DMS79 (cell line): ENCODE results near the gene EEFSEC.

Experiments
- DNase-seq: peaks from one replicate; lab custom pipeline; 2025; lab: John Stamatoyannopoulos, UW

EEFSEC gene

DNA sequence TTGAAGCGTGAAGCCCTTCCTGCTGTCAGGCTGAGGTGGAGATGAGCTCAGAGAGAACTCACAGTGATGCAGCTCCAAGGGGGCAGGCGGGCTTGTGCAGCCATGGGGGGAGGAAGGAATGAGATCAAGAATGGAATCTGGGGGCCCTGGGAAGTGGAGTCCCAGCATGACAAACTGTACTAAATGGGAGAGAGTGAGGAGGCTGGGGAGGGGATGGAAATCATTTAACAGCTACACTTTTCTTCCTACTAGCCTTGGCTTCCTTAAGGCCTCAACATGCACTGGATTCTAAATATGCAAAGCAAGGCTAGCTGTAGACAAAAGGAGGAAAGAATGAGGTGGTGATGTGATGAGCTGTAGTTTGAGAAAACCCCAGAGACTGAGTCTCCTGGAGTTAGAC is 133.9 kb downstream of the EEFSEC start:
- no peak for DNase-seq

DNA sequence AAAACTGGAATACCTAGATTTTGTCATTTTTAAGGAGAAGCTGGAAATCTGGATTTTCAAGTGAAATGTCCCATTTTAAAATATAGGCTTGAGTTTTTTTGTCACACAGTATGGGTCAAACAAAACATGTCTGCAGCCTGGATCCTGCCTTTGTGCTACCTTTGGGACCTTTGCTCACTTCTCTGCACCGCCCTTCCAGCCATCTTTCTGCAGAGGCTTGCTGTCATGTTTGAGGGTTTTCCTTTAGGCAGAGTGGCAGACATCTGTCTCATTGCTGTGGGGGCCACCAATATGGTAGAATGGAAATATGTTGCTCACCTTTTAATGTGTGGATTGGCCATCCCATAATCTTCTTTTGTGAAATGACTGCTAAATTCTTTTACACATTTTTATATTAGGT is 136.3 kb downstream of the EEFSEC start:
- no peak for DNase-seq

DNA sequence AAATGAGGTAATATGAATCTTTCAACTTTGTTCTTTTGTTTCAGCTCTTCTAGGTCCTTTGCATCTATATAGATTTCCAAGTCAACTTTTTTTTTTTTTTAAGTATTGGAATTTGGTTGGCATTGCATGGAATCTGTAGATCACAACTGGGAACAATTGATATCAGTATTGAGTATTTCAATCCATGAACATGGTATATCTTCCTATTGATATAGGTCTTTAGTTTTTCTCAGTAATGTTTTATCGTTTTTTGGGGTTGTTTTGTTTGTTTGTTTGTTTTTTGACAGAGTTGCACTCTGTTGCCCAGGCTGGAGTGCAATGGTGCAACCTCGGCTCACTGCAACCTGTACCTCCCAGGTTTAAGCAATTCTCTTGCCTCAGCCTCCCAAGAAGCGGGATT is 137.2 kb downstream of the EEFSEC start:
- DNase-seq, result no peak

DNA sequence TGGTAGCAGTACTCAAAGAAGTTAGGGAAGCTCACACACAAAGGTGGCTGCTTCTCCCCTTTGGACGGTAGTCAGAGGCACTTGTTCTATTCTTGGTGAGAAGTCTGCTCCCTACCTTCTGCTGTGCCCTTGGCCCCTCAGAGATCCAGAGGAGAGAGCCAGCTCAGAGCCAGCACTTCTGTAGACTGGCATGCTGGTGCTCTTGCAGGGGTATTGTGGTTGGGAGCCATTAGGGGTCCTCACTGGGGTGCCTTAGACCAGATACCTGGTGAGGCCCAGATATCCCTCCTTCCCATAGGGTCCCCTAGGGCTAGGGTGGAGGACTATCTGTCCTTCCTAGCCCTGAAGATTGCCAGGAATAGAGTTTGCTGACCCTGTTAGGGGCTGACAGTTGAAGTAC is 140.6 kb downstream of the EEFSEC start:
- DNase-seq, result no peak

DNA sequence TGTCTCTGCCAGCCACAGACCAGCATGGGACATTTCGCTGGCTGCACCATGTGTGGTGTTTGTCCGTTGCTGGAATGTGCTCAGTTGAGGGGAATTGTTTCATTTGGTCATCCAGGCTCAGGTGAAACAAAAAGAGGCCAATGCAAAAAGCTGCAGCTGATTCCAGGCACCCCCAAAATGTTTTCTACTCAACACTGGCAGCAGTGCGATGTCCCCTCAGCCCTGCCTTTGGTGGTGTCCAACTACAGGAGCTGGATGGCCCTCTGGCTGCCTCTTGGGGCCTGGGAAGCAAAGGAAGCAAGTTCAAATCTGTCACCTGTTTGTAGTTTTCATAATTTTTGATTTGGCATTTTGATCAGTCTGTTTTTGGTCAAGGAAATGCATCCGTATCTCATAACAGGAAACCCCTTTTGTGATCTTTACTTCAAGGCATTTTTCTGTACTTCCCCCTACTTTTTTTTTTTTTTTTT is 141.8 kb downstream of the EEFSEC start:
- DNase-seq, result no peak

DNA sequence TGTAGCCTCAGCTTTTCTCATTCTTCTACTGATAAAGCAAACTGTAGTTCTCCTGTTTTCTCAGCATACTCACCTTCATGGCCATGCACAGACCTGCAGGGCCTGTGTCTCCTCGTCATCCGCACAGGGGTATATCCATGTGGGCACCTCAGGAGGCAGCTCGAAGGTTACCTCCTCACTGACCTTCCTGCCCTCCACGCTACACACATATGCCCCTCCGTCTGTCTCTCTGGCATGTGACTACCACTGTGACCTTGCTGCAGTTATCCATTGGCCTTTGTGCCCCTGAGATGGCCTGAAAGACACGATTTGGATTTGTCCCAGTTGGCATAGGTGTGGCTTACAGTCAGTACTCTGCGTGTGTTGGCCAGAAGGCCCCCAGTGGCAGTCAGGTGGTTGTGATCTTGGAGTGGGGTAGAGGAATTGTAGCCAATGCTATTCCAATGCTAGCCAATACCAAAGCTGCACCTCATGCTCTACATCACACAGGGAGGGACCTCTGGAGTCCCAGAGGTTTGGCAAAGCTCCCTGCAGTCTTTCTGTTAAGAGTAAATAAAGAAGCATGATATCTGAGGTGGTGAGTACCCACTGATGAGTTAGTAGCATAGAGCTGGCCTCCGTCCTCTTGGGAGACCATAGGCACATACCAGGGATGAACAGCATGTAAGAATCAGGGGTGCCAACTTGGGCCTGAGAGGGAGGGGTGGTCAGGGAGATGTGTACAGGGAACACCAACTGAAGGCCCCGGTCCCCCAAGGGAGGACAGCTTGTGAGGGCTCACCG is 143.4 kb downstream of the EEFSEC start:
- no peak for DNase-seq

DNA sequence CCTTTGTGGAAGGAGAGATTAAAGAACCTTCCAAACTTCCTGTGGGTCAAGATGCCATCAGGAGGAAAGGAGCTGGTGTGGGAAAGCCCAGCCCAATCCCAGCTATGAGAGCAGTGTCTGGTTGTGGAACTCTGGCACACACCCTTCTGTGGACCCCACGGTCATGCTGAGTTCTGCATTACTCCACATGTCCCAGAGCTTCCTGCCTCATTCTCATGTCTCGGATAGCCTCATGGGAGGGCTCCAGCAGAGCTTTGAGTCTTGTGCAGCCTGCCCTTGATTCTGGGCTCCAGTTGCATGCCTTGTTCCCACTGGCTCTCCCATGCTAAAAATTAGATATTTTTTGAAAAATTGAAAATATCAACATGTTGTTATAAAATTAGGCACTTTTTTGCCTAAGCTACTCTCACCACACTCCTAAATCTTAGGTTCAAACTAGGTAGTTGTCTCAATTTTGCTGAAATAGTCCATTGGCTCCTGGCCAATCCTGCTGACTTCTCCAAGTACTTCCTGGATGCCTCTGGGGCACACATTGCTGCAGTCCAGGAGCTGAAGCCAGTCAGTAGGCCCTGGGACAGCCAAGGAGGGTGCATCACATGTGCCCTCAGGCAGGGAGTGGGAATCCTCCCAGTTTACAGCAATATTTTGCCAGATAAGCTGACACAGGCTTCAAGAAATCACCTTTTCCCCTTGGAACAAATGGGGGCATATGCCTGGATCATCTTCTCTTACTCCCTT is 144.3 kb downstream of the EEFSEC start:
- DNase-seq, result no peak

DNA sequence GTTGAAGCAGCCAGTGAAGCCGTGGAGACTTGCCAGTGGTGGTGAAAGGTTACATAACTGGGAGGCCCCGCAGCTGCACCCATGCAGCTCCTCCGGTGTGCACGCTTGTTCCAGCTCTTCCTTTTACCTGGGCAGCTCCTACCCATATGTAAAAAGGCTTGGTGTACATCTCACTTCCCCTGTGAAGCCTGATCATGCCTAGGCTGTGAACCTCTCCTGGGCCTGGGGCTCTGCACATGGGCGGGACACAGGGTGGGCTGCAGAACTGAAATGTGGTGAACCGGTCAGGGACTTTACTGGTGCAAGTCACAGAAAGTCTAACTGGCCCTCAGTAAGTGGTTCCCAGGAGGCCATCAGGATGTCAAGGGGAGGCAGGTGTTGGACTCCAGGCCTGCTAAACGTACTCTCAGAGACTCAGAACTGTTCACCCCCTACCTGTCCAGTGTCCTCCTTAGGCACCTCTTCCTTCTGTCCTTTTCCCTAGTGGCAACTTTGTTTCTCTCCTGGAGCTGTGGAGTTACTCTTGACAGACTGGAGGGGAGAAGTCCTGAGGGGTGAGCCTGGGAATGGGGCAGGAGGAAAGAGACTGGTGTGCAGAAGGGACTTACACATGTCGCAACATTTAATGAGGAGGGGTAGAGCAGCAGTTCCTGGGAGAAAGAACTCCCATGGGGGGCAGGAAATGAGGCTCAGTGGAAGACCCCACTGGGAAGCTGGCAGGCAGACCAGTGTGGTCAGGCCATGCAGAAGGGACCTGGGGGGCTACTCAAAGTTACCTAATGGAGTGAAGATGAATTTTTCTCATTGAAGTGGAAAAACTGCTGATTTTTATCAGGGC is 148.1 kb downstream of the EEFSEC start:
- no peak for DNase-seq

DNA sequence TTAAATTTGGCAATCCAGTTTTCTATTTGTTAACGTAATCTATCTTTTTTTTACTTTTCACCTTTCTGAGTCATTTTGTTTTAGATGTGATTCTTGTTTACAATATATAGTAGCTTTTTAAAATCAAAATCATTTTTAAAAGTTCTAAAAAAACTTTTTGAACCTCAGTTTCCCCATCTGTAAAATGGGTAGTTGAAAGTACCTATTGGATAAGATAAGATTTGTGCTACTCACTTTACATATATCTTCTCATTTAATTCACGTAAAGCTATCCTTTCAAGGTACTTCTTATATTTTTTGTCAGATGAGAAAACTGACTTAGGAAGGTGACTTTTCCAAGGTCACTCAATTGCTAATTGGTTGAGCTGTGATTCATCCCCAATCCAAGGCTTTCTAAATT is 153.2 kb downstream of the EEFSEC start:
- no peak for DNase-seq

DNA sequence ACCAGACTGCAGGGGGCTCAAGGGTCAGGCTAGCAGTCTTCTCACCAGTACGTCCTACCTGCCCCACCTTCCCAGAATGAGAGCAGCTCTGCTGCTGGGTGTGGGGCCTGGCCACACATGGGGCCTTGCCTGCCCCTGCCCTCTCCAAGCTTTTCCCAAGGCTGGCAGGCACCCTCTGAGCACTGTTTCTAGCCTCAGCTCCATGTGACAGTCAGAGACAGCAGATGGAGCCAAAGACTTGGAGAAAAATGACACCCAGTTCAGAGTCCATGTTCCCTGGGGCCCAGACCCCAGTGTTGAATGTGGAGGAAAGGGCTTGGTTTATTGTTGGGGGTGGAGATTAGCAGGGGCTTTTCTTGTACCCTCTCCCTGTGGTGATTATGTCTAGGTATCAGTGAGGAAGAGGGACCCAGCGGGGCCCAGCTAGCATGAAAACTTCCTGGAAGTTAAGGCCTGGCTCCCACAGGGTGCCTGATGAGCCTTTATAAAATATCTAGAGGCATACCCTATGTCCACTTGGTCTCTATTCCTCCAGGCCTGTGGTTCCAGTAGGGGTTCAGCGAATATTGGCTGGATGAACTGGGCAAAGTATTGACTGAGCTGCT is 153.8 kb downstream of the EEFSEC start:
- no peak for DNase-seq

DNA sequence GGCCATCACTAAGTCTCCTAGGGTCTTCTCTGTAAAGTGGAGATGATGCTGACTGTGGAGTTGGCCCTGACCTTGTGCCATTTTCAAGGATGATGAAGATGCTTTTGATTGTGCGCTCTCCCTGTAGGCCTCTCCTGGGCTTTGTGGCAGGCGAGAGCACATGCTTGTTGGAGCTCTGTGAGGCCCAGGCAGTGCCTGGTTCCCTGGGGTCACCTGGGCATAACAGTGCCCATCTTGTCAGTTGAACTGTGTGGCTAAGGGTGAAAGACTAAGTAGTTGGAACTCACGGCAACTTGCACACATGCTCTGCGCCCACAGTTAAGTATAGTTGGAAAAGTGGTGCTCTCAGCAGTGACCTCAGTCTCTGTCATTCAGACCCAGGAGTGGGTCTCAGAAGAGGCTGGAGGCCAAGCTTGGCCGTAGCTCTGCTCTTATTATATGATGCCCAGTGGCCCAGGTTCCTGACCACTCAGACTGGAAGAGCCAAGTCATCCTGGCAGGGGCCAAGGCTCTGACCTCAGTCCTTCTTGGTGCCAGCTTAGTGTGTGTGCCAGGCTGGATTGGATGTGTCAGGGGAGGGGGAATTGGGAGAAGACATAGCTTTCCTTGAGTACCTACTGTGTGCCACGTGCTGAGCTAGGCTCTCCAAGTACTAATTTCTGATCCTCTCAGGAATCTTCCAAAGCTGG is 154.6 kb downstream of the EEFSEC start:
- DNase-seq, result no peak

DNA sequence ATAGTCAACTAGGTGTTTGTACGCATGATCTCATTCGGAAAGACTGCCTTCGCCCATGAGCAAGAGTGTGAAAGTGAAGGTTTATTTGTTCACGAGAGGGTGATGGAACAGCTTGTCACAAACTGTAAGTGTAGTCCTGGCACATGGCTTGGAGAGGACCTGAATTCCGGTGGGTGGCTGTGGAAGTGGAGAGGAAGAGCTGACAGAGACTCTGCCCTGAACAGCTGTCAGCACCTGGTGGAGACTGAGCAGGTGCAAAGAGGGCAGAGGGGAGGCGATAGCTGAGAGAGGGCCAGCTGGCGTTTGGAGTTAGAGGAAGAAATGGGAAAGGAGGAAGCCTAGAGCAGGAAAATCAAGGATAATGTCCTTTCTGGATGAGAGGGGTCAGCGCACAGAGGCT is 155.7 kb downstream of the EEFSEC start:
- no peak for DNase-seq

DNA sequence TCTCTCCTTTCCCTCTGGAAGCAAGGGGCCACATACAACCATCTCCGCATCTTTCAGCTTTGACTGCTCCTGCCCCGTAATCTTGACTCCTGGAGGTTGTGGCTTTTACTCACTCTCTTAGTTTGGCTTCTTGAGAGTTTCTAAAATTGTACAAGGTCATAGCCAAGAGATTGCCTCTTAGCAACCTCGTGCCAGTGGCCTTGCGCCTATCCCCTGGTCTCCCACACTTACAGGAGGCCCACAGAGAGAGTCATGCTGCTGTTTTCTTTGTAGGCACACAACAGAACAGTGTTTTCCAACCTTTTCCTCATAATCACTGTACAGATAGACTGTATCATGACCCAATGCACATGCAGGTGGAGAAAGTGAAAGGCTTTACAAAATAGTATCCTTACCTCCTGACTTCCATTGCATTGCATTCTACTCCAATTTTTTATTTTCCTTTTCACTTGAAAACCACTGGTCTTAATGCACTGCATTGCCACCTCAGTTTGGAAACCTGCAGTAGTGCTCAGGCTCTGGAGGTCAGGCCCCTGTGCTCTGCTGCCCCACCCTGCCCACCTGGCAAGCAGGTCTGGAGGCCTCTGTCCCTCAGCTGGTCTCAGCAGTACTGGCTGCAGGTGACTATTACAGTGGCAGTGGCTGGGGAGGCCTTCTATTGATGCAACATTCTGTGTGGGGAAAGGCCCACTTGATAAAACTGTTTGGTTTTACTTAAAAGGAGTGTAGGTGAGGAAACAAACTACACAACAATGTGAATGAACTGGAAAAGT is 157.2 kb downstream of the EEFSEC start:
- DNase-seq, result no peak

DNA sequence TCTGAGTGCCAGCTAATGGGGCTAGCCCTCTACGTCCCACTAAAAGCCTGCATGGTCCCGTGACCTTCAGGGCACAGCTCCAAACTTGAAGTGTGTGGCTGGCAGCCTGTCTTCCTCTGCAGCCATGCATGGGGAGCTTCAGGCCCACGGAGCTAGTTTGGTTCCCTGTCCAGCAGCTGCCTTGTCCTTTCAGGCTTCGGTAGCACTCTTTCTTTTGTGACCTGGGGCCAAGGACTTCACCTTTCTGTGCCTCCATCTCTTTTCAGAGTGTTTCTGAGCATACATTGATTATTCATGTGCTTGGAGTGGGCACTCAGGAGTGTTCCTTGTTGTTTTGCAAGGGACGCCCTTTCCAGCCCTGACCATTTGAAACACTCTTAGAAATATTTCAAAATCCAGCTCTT is 158.2 kb downstream of the EEFSEC start:
- peak; percentile 78 for DNase-seq

DNA sequence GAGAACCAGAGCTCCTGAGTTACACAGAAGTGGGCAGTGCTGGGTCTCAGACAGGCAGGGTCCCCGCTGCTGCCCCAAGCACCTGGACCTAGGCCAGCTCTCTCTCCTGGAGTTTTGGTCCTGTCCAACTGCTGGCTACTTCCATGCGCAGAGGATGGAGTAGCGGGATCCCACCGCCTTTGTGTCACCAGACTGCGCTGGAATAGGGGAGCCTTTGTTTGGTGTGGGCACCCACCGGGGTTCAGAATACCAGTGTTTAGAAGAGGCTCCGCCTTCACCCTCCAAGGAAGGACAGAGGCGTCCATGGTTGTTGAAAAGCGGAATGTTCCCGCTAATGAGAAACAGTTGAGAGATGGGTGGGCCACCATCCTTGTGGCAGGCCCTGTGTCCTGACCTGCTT is 159.0 kb downstream of the EEFSEC start:
- DNase-seq, result no peak

DNA sequence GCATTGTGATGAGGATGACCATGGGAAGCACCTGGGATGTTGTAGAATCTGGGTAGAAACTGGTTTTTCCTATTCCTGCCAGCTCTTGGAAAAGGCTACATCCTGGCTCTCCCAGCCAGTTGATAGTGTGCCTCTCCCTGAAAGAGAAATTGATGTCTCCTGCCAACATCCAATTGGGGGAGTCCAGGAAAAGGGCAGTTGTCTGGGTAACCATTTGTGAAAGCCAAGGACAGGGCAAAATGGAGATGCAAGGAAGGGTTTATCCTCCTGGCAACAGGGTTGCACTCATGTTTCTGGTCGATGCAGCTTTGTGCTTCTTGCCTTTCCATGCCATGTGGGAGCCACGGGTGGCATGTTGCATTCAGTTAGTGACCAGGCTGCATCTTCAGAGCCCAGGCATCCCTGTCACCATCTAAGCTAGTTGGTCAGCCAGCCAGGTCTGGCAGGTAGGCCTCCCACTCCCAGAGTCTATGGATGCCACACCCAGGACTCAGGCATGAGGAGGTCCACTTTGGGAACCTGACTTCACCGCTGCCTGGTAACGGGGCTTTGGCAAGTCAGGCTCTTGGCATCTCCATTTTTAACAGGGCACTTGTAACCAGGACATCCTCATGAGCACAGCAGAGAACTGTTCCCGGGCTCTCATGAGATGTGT is 159.9 kb downstream of the EEFSEC start:
- no peak for DNase-seq

DNA sequence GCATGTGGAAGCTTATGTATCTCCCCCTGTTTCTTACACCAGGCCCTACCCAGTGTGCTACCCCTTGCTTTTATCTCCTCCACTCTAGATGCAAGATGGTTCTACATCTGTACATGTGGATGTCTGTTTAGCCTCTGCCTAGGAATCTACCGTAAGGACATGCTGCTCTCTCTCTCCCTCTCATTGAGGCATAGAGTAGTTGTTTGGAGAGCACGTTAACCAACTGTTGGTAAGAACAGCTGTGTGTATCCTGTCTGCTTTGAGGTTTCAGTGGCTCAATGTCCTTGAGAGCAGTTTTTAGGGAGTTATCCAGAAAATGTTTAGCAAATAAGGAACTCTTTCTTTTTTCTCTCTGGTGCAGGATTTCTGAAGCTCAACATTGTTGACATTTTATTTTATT is 160.7 kb downstream of the EEFSEC start:
- DNase-seq, result no peak

DNA sequence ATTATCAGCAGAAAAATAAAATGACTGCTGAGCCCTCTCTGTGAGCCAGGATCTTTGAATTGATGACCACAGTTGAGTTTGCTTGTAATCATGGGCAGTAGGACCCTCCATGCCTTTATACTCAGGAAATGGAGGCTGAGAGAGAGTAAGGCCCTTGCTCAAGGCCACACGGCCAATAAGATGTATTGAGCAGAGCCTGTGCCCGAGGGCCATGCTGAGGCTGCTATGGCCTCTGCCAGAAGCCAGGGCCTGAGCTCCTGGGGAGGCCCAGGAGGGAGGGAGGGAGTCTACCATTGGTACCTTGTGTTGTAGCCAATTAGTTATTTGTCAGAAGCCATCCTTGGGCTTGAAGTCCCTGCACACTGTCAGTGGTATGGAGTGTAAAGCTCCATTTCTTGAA is 162.0 kb downstream of the EEFSEC start:
- no peak for DNase-seq

DNA sequence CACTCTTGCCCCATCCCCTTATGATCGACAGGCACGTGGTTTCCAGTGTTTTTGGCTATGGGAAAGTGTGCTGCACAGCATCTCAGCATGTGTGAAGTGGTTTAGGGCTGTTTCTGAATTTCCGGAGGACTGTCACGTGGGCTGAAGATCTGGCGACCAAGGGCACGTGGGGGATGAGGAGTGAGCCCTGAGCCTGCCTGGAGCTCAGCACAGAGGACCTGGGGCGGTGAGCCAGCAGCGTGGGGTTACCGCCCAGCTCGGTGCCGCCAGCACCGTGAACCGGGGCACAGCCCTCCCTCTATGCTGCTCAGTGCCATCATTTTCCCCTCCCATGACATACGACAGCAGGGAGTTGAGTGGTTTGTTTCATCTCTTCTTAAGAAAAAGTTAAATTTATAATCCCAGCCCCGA is 163.2 kb downstream of the EEFSEC start:
- DNase-seq, result no peak

DNA sequence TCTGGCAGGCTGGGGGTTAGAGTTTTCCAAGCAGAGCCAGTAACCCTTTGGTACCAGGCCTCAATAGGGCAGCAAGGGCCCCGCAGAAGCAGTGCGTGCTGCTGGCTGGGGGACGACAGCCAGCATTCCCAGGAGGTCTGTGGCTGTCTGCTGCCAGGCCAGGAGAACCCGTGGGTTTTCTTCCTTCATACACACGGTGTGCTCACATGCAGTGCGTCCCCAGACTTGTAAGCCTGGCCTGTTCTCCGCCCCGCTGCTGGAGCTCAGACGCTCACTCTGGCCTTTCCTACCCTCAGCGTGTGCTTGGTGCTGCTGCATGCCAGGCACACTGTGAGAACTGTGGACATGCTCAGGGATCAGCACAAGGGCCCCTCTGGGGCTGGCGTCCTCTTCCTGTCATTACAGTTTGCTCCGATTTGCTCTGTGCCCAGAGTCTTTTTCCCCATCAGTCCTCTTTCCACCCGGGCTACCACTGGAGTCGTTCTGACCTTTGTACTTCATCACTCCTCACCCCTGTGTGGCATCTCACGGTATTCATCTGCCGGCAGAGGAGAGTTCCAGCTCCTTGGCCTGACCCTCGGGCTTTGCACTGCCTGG is 163.9 kb downstream of the EEFSEC start:
- DNase-seq, result no peak
